ENCODE measurements around the gene TMEM192. TPM values are rescaled to one million over a fixed set of nuclear protein-coding genes. Genes with fewer than 3 reads are reported as not detected.

TMEM192 gene
- total and polyA plus RNA-seq, 2 of the 8 experiments (the other 6 are each of a cell fraction or from before 2014, with no cell fraction given) = 7.3 to 10.9 TPM

GRCh38 chr4:165158762-165159161, 46.1 kb upstream of the TMEM192 start:
- no peaks in the 10 kb centered on the region for H3K79me2 ChIP-seq (ENCODE audit: control insufficient read depth in 1 of 2, insufficient read depth in 2 of 2, low read length in 2 of 2)
- H2BK20ac ChIP-seq (ENCODE audit: low read length) = no peak overlapping the region
- H2BK5ac ChIP-seq (ENCODE audit: low read depth, low read length) = no peak overlapping the region
- no peak overlapping the region for H3K4me2 ChIP-seq (ENCODE audit: insufficient read depth in 1 of 2, low read depth in 2 of 2, low read length in 2 of 2)
- no peaks in the 10 kb centered on the region; the same call in 1 of the 2 replicates for H3K23me2 ChIP-seq (ENCODE audit: low read depth, low read length)
- TF ChIP-seq SIN3A (conservative IDR thresholded peaks at IDR 0.05 in 1 of 2, IDR thresholded peaks at IDR 0.05 in 1 of 2; ENCODE audit: low read depth in 1 of 2, low read length in 2 of 2) = no peak
- no peak for TF ChIP-seq CTBP2 (IDR thresholded peaks at IDR 0.05; ENCODE audit: borderline replicate concordance, insufficient read depth, insufficient read length, low read length)
- no peak for TF ChIP-seq TAF7 (optimal IDR thresholded peaks at IDR 0.05; ENCODE audit: borderline replicate concordance, low read depth, low read length)
- no peak for TF ChIP-seq CTCF (IDR thresholded peaks at IDR 0.05; ENCODE audit: control extremely low read depth in 1 of 3, insufficient read depth in 1 of 3, low read depth in 1 of 3, low read length in 3 of 3)
- no peaks in the 10 kb centered on the region for H3K36me3 ChIP-seq (ENCODE audit: control insufficient read depth in 2 of 4, insufficient read depth in 4 of 4, low read length in 3 of 4)
- no peak overlapping the region for H3K14ac ChIP-seq (ENCODE audit: insufficient read length)
- no peak overlapping the region for H3K4me3 ChIP-seq (ENCODE audit: extremely low read depth in 1 of 4, insufficient read depth in 2 of 4, low read depth in 3 of 4, low read length in 4 of 4)
- CTCF ChIA-PET (ENCODE audit: partially characterized antibody) = no interaction called here
- POLR2A ChIA-PET (ENCODE audit: partially characterized antibody) = no interaction called here
- H3K4me1 ChIP-seq (replicated peaks in 1 of 4; ENCODE audit: control insufficient read depth in 3 of 4, insufficient read depth in 4 of 4, low read length in 3 of 4) = no peaks in the 10 kb centered on the region
- H2AFZ ChIP-seq (ENCODE audit: low read length) = no peak overlapping the region
- H2AK5ac ChIP-seq (ENCODE audit: low read depth, low read length) = no peak overlapping the region
- no peaks in the 10 kb centered on the region for H3K9me3 ChIP-seq (ENCODE audit: insufficient read depth in 2 of 2, low read depth in 1 of 2, low read length in 1 of 2)
- no peak overlapping the region for H4K5ac ChIP-seq (ENCODE audit: insufficient read length, low read depth, low read length)
- DNase-seq (ENCODE audit: low read depth in 1 of 2, low spot score in 2 of 2) (no peak), FAIRE-seq (no peak)
- H3K18ac ChIP-seq (ENCODE audit: extremely low read depth, low read length) = no peak overlapping the region
- H2BK120ac ChIP-seq (replicated peaks; ENCODE audit: low read depth, low read length) = no peak overlapping the region
- no peak overlapping the region for H3K27ac ChIP-seq (ENCODE audit: low read depth, low read length)
- no peak overlapping the region for H2BK12ac ChIP-seq (ENCODE audit: low read depth, low read length)
- no peak overlapping the region for H4K91ac ChIP-seq (replicated peaks; ENCODE audit: insufficient read length, low read length)
- no peak overlapping the region for H4K8ac ChIP-seq (ENCODE audit: extremely low read depth, insufficient read depth, low read length)
- no peak overlapping the region for H3K56ac ChIP-seq (replicated peaks; ENCODE audit: insufficient read length, low read depth, low read length)
- no peaks in the 10 kb centered on the region for H3K79me1 ChIP-seq (ENCODE audit: low read depth, low read length)
- H3K9ac ChIP-seq (replicated peaks in 1 of 4; ENCODE audit: extremely low read depth in 1 of 4, low read depth in 3 of 4, low read length in 3 of 4) = no peak overlapping the region
- no peak overlapping the region for H3K23ac ChIP-seq (ENCODE audit: insufficient read length)
- no peak overlapping the region for H2BK15ac ChIP-seq (ENCODE audit: low read length)
- H4K20me1 ChIP-seq (replicated peaks in 1 of 2; ENCODE audit: control insufficient read depth in 1 of 2, insufficient read depth in 2 of 2, low read length in 2 of 2) = no peaks in the 10 kb centered on the region
- H3K27me3 ChIP-seq (replicated peaks in 1 of 4; ENCODE audit: control insufficient read depth in 3 of 4, extremely low read depth in 1 of 4, insufficient read depth in 3 of 4, low read length in 3 of 4) = no peaks in the 10 kb centered on the region
- no peak overlapping the region for H3K4ac ChIP-seq (replicated peaks; ENCODE audit: insufficient read length, low read depth, low read length)

Measured in H1 (cell line).